ENCODE data around the gene GOLGA6A.
"Not testable (repeated sequence)": the region's sequence is repeated elsewhere in the genome, so short reads cannot be mapped to it uniquely, and the experiment has no call there.

Gene GOLGA6A

GRCh38 chr15:74052271-74053260, 29.8 kb downstream of the GOLGA6A start:
- DNase-seq = not testable (repeated sequence)

GRCh38 chr15:74050556-74051234, 31.7 kb downstream of the GOLGA6A start:
- no peak for DNase-seq

GRCh38 chr15:74050127-74050526, 32.2 kb downstream of the GOLGA6A start:
- no peak for DNase-seq

DNA sequence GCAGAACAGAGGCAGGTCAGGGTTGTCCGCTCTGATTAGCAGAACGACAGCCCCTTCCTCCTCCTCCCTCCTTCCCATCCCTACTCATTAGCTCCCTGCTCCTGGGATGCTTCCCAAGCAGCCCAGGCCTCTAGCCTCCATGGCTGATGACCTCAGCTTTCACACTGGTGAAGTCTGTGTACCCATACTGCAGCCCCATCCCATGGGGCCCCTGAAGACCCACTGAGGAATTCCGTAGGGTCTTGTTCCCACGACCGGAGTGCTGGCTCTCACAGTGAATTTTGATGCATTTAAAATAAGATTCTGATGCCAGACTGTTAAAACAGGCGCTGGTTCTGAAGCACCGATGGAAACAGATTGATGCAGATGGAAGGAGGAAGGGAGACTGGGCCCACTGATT, 36.1 kb downstream of the GOLGA6A start:
- no peak for DNase-seq

GRCh38 chr15:74045636-74046274, 36.6 kb downstream of the GOLGA6A start:
- DNase-seq = no peak

GRCh38 chr15:74045184-74045583, 37.2 kb downstream of the GOLGA6A start:
- DNase-seq = no peak

DNA sequence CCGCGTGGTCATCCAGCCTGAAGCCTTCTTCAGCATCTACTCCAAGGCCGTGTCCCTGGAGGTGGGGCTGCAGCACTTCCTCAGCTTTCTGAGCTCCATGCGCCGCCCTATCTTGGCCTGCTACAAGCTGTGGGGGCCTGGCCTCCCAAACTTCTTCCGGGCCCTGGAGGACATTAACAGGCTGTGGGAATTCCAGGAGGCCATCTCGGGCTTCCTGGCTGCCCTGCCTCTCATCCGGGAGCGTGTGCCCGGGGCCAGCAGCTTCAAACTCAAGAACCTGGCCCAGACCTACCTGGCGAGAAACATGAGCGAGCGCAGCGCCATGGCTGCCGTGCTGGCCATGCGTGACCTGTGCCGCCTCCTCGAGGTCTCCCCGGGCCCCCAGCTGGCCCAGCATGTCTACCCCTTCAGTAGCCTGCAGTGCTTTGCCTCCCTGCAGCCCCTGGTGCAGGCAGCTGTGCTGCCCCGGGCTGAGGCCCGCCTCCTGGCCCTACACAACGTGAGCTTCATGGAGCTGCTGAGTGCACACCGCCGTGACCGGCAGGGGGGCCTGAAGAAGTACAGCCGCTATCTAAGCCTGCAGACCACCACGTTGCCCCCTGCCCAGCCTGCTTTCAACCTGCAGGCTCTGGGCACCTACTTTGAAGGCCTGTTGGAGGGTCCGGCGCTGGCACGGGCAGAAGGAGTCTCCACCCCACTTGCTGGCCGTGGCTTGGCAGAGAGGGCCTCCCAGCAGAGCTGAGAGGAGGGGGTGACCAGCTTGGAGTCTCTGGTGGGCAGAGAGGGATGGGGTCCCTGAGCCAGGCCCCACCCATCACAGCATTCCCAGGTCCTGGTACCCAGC, 37.9 kb downstream of the GOLGA6A start:
- DNase-seq = no peak

- no peak for DNase-seq
These were observed 38.7 kb downstream of the GOLGA6A start for GRCh38 chr15:74043425-74044266.

GRCh38 chr15:74042603-74043424, 39.5 kb downstream of the GOLGA6A start:
- no peak for DNase-seq

DNA sequence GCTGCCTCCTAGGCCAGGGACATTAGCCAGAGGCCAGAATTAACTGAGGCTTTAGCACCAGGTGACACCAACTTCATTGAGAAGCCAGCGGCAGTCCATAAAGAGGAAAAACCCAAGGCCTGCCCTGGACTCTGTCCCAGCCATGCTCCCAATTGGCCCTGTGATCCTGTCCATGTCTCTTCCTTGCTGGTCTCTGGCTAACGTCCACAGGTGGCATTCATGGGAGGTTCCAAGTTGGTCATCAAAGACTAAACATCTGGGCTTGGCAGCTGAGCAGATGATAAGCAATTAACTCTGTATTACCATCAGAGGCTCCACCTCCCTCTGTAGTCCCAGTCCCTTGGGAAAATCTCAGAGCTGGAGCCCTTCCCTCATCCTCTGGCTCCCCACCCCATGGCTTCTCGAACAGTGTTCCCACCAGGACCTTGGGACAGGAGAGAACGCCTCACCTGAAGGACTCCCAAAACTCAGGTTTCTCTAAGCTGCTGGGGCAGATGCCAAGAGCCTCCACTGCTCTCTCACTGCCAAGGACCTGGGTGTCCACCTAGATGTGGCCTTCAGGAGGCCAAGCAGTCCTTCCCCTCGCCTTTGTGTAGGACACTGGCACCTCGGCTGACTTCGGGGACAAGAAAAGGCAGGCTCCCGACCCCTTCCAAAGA, 40.4 kb downstream of the GOLGA6A start:
- DNase-seq = no peak

GRCh38 chr15:74041311-74041756, 41.0 kb downstream of the GOLGA6A start:
- no peak for DNase-seq

DNA sequence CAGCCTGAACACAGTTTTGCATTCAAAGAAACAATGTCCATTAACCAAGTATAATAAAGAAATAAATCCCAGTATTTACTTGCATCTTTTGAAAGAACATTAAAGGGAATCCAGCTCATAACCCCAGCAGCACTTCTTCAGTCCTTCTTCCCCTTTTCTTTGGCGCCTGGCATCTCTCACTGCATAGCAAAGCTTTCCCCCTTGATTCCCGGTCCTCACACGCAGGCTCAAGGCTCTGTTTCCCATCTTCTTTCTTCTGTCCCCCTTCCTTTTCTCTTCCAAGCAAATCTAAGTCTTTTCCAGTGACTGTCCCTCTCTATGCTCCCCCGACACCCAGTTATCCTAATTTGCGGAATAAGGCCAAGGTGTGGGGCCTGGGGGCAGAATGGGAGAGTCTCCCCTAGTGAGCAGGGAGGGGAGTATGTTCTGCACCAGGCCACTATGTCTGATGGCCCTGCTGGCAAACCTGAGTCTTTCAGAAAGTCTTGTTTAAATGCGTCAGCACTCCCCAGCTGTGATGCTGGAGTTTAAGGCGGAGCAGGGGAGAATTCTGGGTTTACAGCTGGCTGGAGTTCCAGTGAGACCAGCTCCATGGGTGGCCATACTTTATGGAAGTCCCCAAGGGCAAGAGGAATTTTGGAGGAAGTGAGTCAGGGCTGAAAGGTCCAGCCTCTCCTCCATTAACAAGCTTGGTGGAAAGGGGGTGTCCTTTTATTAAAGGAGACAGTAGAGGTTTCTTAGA, 42.1 kb downstream of the GOLGA6A start:
- DNase-seq = no peak

DNA sequence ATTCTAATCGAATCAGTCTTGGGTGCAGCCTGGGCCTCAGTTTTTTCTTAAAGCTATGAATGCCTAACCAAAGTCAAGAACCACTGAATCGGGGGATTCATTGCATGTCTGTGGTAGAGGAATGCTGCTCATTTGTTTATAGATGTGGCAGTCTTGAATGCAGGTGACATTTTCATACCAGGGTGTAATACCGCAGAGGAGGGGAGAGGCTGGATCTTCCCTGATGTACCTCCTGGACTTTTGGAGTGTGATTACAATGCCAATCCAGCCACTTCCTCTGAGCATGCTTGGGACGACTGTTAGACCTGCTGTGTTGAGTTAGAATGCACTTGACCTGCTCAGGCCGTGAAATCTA, 42.7 kb downstream of the GOLGA6A start:
- no peak for DNase-seq

DNA sequence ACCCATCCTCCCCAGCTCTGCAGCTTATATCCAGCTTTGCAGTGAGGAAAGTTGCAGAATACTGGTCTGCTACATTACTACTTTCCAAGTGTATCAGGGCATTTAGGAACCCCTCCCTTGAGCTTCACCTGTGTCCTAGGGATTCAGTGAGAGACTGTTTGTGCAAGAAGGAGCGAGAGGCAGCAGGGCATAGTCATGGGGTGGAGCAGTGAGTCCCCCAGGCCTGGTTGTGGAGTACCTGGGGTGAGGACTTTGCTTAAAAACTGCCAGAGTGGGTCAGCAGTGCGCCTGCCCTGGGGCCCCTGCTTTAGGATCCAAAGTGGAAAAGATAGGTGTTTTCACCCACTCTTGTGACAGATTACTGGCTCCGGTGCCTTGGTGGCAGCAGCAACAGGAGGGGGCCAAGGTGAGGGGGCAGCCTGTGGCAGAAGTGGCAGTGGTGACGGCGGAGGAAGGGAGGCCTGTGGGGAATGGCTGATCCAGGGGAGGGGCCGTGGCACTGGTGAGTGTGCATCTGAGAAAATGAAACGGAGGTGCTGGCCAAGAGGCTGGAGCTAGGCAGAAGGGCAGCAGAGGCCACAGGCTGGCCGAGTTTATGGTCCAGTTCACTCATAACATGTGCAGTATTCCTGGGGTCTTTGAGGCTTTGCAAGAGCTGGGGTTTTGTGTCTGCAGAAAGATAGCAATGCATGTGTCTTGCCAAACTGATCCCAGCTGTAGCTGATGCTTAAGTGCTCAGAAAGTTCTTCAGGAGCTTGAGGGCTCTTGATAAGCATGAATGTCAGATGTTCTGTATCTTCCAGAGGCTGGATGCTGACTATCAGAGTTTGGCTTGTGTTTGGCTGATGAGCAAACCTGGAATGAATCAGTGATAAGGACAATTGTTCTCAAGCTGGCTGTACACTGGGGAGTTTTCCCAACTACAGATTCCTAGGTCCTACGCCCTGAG, 43.4 kb downstream of the GOLGA6A start:
- peak; percentile 63 for DNase-seq

- no peak for DNase-seq
These were observed 44.9 kb downstream of the GOLGA6A start for GRCh38 chr15:74037171-74038117.

DNA sequence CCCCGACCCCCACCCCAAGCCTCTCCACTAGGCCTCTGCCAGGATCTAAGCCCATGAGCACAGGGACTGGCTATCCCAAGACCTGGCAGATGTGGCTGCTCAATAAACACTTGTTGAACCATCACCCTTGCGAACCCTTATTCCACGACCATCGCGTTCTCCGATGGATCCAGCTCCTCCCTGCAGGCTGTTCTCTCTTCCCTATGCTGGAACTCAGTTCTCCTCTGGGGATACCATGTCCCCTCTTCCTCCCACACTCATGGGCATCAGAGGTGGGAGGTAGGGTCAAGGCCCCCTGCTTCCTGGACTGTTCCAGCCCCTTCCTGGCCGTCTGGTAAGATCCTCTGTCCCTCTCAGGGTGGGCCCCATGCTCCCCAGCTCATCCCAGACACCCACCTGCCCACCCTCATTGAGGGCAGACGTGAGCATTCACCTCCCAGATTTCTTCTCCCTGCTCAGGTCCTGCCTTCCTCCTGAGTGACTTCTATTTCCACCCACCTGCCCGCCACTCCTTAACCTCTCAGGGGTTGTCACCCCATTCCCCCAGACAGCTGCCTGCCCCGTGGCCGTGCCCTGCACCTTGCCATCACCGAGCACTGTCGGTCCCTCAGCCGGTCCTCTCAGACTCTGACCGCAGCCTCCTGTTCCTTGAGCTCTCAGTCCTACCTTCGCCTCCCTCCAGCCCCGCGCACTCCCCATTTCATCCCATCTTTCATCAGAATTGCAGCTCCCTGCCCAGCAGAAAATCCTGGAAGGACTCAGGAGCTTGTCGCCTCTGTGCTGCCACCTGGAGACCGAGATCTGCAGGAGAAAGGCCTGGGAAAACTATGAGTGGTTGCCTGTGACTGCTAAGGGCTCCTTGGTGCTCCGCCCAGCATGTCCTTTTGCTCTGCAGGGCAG, 45.8 kb downstream of the GOLGA6A start:
- DNase-seq = peak; percentile 50

All from hematopoietic multipotent progenitor cell treated with erythropoietin and hydrocortisone succinate and interleukin-3 and kit ligand, for 4 days (in vitro differentiated cells).